SK-N-MC (cell line): ENCODE measurements around the gene PDZD7.

Source experiments
- DNase-seq: peaks from one replicate; pipeline ENCODE4 v3.0.0-alpha.2; 2011; ENCODE audit warnings: low read depth, low spot score
- H3K27ac ChIP-seq: fragments of 200-600 bp; sonication (generic); 2 replicates; pipeline ENCODE4 v1.5.1; 2016; ENCODE audit warnings: mixed run types
- H3K36me3 ChIP-seq: fragments of 200-600 bp; sonication (generic); 2 replicates; pipeline ENCODE4 v1.6.1; 2017; ENCODE audit warnings: antibody characterized with exemption, low read length, mixed read lengths; ENCODE audit not compliant: insufficient read depth
- H3K4me3 ChIP-seq: fragments of 200-600 bp; sonication (generic); 2 replicates; pipeline ENCODE4 v1.5.1; 2016
- H3K9ac ChIP-seq: fragments of 200-600 bp; sonication (generic); 2 replicates; pipeline ENCODE4 v1.8.0; 2017; ENCODE audit warnings: mixed run types, mixed read lengths; ENCODE audit not compliant: insufficient read length
- H3K9me3 ChIP-seq: fragments of 200-600 bp; sonication (generic); 2 replicates; pipeline ENCODE4 v1.6.1; 2017; ENCODE audit warnings: low read depth, mild to moderate bottlenecking, antibody characterized with exemption, low read length, moderate library complexity, mixed read lengths
- EZH2 ChIP-seq: fragments of 200-600 bp; sonication (generic); IDR thresholded peaks from one replicate; pipeline ENCODE4 v1.6.1; 2017; ENCODE audit warnings: antibody characterized with exemption
- FOXP2 ChIP-seq: optimal IDR thresholded peaks from 2 replicates; pipeline ENCODE3; 2011; ENCODE audit warnings: mild to moderate bottlenecking, moderate library complexity; ENCODE audit not compliant: insufficient read depth; ENCODE audit errors: extremely low read length, control extremely low read depth
- POLR2AphosphoS5 ChIP-seq: IDR thresholded peaks from 2 replicates; pipeline ENCODE4 v1.6.1; 2012; ENCODE audit warnings: mild to moderate bottlenecking, low read depth, low read length, borderline replicate concordance

The PDZD7 gene

DNA sequence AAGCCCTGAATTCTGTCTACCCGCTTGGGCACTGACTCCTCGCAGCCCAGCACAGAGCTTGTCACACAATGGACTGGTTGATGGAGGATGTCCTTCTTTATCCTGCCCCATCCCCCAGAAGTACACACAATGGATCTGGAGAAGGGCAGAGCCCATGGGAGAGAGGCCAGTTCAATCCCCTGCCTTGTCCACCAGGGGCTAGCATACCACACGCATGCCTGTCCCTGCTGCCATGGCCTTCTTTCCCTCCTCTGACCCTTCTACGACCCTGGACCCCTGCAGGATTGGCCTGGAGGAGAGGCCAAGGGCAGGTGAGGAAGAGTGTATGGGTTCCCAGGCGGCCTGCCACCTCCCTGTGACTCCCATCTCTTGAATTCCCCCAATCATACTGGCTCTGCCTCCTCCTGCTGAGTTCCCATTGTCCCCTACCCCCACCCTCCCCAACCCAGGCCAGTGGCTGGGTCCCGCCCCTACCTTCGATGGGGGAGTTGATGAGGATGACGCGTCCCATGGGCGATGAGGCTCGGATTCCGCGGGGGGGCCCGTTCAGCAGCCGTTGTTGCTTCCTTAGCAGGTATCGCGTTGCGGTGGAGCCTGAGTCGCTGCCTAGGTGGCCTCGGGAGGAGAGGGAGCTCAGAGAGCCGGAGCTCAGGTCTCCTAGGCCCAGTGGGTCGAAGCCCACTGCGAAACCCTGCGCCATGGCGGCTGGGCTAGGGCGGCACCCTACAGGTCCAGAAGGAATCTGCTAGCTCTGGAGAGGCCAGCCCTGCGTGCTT, 1.2 kb downstream of the PDZD7 start:
- TF ChIP-seq FOXP2 (no peak), EZH2 (no peak), POLR2AphosphoS5 (no peak)
- Histone ChIP-seq H3K9ac (no peak overlapping the region), H3K4me3 (no peak overlapping the region), H3K9me3 (no peaks in the 10 kb centered on the region), H3K27ac (no peak overlapping the region), H3K36me3 (no peaks in the 10 kb centered on the region)
- no peak for DNase-seq

DNA sequence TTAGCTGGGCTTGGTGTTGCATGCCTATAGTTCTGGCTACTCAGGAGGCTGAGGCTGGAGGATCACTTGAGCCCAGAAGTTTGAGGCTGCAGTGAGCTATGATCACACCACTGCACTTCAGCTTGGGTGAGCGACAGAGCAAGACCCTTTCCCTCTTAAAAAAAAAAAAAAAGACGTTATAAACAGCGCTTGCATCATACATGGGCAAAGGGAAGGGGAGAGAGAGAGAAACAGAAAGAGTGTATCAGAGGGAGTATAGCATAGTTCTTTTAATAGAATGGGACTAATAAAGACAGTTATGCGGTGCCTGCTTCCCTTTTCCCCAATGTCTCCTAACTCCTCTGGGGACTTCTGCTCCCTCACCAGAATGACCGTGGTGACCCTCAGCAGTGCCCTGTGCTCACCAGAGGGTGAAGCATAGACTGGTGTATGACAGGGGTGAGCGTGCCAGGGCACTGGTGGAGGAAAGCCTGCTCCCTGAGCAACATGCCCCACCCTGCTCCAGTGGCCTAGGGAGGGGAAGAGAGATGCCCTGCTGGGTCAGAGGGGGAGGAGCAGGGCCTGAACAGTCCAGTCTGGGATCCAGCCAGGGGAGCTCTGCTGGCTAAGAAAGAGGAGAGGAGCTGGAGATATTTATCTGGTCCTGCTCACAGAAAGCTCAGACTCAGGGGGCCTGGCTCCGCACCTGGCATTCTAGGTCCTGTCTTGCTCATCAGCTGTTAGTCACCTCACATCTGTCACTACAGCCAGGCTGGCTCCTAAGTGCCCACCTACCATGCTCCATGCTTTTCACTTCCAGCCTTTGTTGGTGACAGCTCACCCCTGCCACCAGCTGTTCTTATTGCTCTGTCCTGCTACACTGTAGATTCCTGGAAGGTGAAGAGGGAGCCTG, 2.2 kb downstream of the PDZD7 start:
- DNase-seq = no peak

DNA sequence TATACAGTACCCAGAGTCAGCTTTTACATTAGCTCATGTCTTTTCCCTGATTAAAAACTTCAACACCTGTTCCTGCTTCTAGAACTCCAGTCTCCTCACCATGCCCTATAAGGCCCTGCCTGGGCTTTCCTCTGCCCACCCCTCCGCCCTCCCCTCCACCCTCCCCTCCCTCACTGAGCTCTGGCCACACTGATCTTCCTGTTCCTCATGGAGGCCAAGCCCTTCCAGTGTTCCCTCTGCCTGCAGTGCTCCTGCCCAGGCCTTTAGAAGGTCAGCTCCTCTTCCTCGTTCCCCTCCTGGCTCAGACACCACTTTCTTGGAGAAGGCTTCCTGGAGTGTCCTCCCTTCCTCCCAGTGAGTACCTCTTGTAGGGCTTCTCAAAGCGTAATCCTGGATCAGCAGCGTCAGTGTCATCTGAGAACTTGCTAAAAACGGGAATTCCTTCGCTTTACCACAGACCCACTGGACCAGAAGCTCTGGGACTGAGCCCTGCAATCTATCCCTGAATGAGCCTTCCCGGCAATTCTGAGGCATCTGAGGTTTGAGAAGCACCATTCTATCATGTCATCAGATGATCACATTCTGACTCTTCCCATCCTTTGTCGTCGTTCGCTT, 3.7 kb downstream of the PDZD7 start:
- H3K27ac ChIP-seq = no peak overlapping the region
- no peak overlapping the region for H3K4me3 ChIP-seq
- no peaks in the 10 kb centered on the region for H3K36me3 ChIP-seq
- TF ChIP-seq FOXP2 (no peak), EZH2 (no peak), POLR2AphosphoS5 (no peak)
- no peak for DNase-seq
- no peak overlapping the region for H3K9ac ChIP-seq
- H3K9me3 ChIP-seq = no peaks in the 10 kb centered on the region

More for the DNA sequence above, 2.2 kb downstream of the PDZD7 start:
- TF ChIP-seq FOXP2 (no peak), POLR2AphosphoS5 (no peak), EZH2 (no peak)
- H3K27ac ChIP-seq = no peak overlapping the region
- H3K36me3 ChIP-seq = no peaks in the 10 kb centered on the region
- H3K9ac ChIP-seq = no peak overlapping the region
- H3K4me3 ChIP-seq = no peak overlapping the region
- no peaks in the 10 kb centered on the region for H3K9me3 ChIP-seq

DNA sequence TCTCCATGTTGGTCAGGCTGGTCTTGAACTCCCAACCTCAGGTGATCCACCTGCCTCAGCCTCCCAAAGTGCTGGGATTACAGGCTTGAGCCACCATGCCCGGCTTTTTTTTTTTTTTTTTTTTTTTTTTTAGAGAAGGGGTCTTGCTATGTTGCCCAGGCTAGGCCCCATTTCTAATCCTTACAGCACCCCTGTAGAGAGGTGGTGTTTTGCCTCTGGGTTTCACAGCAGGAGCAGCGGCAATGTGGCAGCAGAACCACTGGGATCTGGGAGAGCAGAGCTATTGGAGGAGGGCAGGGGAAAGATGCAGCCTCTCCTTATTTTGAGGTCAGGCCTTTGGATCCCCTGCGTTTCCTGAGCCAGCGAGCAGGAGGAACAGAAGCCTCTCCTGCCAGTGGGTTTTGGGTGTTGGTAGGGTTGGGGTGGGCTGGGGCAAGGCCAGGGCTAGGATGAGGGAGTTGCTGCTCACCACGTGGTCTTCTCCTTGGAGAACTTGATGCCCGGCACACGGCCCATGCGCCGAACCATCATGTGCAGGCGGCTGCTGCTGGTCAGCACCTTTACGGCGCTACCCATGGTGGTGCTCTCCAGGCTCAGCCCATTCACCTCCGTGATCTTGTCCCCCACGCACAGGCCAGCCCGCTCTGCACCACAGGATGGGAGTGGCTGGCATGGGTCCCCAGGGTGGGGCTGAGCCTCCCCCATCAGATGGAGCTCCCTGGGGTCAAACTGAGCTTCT, 7.8 kb downstream of the PDZD7 start:
- Histone ChIP-seq H3K27ac (no peak overlapping the region), H3K36me3 (no peaks in the 10 kb centered on the region), H3K9me3 (no peaks in the 10 kb centered on the region), H3K4me3 (no peak overlapping the region), H3K9ac (no peak overlapping the region)
- TF ChIP-seq POLR2AphosphoS5 (no peak), FOXP2 (no peak), EZH2 (no peak)
- no peak for DNase-seq

DNA sequence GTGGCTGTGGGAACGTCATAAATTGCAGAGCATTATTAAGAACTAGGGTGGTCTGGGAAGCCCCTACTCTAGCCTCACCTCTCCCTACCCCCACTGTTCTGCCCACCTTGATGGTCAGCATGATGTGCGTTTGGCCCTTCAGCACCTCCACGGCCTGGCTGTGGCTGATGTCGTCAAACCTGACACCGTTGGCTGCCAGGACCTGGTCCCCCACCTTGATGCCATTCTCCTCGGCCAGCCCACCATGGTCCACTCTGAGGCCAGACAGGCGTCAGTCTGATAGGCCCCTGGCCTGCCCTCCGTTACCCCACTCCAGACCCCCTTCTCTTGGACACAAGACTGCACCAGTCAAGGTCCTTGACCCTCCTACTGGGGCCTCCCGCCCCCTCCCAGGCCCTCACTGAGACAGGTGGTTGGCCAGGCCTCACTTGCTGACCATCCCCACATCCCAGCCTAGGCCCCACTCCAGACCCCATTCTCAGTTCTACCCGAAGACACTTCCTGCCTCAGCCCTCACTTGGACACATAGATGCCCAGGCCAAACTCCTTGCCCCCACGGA, 9.2 kb downstream of the PDZD7 start:
- no peak overlapping the region for H3K9ac ChIP-seq
- no peak for DNase-seq
- H3K36me3 ChIP-seq = no peaks in the 10 kb centered on the region
- no peaks in the 10 kb centered on the region for H3K9me3 ChIP-seq
- no peak overlapping the region for H3K27ac ChIP-seq
- H3K4me3 ChIP-seq = no peak overlapping the region
- TF ChIP-seq FOXP2 (no peak), EZH2 (no peak), POLR2AphosphoS5 (no peak)

DNA sequence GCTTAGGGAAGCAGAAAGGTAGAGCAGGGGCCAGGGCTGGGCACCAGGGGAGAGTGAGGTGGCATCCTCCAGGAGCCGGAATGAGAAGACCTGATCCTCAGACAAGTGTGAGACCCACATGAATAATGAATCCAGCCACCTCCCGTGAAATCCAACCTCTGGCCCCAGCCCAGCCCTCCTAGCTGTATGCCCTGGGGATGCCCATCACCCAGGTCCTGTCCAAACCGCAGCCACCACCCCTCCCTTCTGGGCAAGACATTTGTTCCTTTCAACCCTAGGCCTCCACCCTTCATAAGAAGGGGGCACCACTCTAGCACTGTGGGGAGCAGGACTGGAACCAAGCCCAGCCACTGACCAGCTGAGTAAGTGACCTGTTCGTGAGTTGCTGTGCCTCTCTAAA, 9.7 kb downstream of the PDZD7 start:
- DNase-seq = no peak
- Histone ChIP-seq H3K36me3 (no peaks in the 10 kb centered on the region), H3K4me3 (no peak overlapping the region), H3K9me3 (no peaks in the 10 kb centered on the region), H3K27ac (no peak overlapping the region), H3K9ac (no peak overlapping the region)
- TF ChIP-seq POLR2AphosphoS5 (no peak), FOXP2 (no peak), EZH2 (no peak)

DNA sequence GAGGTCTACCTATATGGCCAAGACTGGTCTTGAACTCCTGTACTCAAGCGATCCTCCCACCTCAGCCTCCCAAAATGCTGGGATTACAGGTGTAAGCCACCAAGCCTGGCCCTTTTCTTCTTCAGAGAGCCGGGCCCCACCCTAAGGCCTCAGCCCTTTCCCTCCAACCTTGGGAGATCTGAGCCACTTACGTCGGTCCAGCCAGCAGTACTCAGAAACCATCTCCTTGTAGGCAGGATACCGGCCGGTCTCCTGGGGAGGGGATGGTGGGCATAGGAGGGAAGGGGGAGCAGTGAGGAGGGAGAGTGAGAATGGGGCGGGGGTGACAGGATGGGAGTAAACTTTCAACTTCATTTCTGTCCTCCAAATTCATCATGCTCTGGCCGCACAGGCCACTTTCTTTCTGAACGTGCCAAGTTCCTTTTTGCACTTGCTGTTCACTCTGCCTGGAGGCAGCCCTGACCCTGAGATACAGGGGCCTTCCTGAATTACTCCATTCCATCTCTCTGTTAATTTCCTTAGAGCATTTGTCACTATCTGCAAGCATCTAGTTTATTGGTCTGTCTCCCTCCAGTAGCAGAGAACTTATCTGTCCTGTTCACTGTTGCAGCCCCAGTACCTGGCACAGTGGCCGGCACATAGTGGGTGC, 10.4 kb downstream of the PDZD7 start:
- no peak overlapping the region for H3K27ac ChIP-seq
- DNase-seq = no peak
- no peaks in the 10 kb centered on the region for H3K9me3 ChIP-seq
- H3K4me3 ChIP-seq = no peak overlapping the region
- H3K36me3 ChIP-seq = no peaks in the 10 kb centered on the region
- H3K9ac ChIP-seq = no peak overlapping the region
- TF ChIP-seq FOXP2 = no peak
- no peak for TF ChIP-seq EZH2
- TF ChIP-seq POLR2AphosphoS5 = no peak
